ENCODE data around the gene KIF2A.

The KIF2A gene

GRCh38 chr5:62305715-62306322 lies at the start of gene KIF2A:
Gene KIF2A, plus strand, starts transcription at chr5:62306206. Its CDS starts 267 bp downstream, at chr5:62306473.
- peak; percentile 88 for DNase-seq (ENCODE audit: low spot score)

DNA sequence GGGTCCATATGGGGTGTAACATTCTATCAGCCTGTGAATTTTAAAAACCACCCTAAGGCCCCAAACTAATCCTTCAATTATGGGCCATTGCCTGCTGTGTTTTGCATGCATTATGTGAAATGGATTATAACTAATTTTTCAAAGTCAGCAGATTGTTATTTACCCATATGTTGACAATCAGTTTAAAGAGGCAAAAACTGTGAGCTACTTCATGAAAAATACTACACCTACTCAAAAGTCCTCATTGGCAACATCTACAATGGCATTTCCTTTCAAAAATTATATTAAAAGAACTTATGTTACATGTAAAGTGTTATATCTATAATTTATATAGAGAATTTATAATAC lies 49.0 kb upstream of the KIF2A start:
- no peak for DNase-seq (ENCODE audit: low spot score)

DNA sequence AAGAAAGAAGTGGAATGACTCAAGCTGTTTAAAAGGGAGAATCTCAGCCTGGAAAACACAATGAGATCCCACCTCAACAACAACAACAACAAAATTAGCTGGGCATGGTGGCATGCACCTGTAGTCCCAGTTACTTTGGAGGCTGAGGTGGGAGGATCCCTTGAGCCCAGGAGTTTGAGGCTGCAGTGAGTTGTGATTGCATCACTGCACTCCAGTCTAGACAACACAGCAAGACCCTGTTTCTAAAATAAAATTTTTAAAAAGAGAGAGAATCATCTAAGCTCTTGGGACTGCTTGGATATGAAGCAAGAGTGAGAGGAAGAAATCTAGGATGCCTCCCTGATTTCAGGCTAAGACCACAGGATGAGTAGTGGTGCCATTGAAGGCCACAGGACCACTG lies 47.4 kb upstream of the KIF2A start:
- no peak for DNase-seq (ENCODE audit: low spot score)

DNA sequence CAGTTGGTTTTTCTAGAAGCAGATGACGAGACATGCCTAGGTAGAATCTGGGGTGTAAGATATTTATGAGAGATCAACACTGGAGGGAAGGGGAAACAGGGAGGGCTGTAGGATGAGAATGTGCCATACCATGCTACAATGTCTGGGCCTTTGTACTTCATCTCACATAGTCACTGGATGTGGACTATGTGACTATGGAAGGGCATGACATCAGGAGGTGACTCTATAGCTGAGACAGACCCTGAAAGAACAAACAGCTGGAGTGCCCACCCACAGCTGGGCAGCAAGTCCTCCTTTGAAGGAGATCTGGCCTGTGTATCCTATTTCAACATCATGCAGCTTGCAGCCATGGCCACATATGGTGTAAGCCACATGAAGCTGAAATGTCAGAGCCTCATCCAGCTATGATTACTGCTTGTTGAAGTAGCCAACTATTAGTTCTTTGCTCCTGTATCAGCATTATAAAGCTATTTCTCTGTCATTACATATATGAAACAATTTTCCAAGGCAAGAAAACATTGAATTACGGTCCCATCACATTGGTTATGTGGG lies 46.2 kb upstream of the KIF2A start:
- DNase-seq (ENCODE audit: low spot score) = no peak

GRCh38 chr5:62260513-62260912 lies 45.5 kb upstream of the KIF2A start:
- no peak for DNase-seq (ENCODE audit: low spot score)

DNA sequence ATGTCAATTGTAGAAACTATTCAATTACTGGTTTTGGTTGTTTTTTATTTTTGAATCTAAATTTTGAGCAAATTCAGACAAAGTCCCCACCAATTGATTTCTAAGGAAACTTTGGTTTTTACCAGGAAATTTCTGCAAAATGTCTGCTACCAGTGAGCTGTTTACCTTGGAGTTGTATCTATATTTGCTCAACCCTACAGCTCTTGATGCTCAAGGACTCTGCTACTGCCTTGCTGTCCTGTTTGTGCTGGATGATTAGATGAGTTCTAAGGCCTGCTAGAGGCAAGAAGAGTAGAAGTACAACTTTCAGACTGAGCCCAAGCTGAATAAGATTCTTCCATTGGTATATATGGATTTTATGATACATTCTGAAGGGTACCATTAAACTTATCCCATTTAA lies 42.6 kb upstream of the KIF2A start:
- DNase-seq (ENCODE audit: low spot score) = no peak

GRCh38 chr5:62265648-62266112 lies 40.3 kb upstream of the KIF2A start:
- no peak for DNase-seq (ENCODE audit: low spot score)

GRCh38 chr5:62266573-62266972 lies 39.4 kb upstream of the KIF2A start:
- no peak for DNase-seq (ENCODE audit: low spot score)

DNA sequence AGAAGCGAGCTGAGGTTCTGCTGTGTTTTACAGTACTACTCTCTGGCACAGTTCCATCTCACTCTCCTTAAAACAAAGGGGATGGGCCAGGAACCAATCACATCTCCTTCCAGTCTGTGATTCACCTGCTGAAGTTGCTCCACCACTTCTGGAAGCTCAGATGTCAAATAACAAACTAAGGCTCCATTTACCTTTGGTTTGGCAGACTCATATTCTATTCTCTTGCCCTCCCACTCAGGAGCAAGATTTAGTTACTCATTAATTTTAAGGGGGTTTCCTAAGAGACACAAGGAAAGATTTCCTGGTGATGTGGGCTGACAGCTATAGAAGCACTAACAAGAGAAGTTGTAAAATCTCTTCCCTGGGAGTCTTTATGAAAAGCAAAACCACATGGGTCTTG lies 37.8 kb upstream of the KIF2A start:
- DNase-seq (ENCODE audit: low spot score) = no peak

DNA sequence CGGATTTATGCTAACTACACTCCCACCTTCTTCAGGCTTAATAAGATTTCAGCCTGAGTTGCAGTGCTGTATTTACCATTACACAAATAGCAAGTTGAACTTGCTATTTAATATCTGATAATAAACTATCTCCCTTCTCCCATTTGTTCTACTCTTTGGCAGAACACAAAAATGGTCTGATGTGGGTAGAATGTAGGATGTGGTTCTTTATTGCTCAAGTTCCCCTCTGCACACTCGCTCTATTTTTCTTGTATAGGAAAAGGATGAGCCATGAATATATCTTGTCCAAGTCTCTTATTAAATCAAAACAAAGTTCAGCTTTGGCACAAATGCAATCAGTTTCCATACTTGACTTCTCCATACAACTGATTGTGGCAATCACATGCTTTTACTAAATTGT lies 37.2 kb upstream of the KIF2A start:
- DNase-seq (ENCODE audit: low spot score) = no peak

- no peak for DNase-seq (ENCODE audit: low spot score)
Measured at GRCh38 chr5:62271370-62271769, 34.6 kb upstream of the KIF2A start.

- no peak for DNase-seq (ENCODE audit: low spot score)
Measured at GRCh38 chr5:62271870-62272269, 34.1 kb upstream of the KIF2A start.

GRCh38 chr5:62273687-62274086 lies 32.3 kb upstream of the KIF2A start:
- peak; percentile 13 for DNase-seq (ENCODE audit: low spot score)

- no peak for DNase-seq (ENCODE audit: low spot score)
Measured at GRCh38 chr5:62275581-62275980, 30.4 kb upstream of the KIF2A start.

DNA sequence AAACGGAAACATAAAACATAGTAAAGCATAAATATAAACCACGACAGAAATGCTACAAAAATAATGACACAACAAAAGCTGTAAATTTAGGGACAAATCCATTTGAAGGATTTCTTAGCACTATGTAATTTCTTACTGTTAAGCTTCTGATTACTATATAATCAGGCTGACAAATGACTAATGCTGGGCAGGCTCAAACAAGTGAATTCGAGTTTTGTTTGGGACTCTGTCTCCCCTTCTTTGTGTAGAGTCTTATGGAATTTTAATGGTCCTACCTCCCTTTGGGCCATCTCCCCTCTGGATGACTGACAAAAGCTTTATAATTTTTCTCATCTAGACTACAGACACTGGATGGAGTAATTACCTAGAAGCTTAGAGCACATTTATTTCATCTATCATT lies 24.6 kb upstream of the KIF2A start:
- DNase-seq (ENCODE audit: low spot score) = no peak

GRCh38 chr5:62282064-62282463 lies 23.9 kb upstream of the KIF2A start:
- DNase-seq (ENCODE audit: low spot score) = no peak

- no peak for DNase-seq (ENCODE audit: low spot score)
Measured at GRCh38 chr5:62283005-62283404, 23.0 kb upstream of the KIF2A start.

GRCh38 chr5:62283861-62284260 lies 22.1 kb upstream of the KIF2A start:
- DNase-seq (ENCODE audit: low spot score) = no peak

DNA sequence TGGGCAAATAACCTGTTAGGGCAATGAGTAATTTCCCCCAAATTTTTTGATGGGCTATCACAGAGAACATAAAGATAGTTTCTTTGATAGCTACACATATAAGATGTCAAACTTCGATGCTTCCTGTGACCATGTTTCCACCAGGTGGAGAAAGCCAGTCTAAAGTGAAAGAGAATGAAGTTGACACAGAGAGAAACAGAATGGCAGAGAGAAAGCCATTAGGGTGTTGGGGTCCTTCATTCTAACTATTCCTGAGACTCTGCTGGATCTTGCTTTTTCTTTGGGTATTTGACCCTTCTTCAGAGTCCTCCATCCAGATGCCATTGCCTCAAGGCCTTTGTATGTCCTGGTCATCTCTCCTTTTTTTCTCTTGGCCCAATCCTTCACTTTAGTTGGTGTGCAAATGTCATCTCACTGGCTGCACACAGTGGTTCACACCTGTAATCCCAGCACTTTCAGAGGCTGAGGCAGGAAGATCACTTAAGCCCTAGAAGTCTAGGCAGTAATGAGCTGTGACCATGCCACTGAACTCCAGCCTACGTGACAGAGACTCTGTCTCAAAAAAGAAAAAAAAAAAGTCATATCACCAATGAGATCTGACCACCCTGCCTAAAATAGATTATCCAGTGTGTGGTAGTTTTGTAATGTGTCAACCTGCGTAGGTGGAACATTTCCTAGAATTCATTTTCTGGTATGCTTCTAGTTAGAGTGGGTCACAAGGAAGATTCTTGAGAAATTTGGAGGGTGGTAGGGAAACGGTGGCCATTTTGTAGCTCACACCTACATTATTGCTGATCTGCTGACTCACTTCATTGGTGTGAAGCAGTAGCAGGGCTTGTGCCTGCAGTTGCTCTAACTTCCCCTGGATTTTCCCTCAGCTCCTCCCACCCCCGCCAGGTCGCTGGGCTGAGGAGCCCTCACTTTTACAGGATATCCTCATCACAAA lies 20.8 kb upstream of the KIF2A start:
- DNase-seq (ENCODE audit: low spot score) = no peak

GRCh38 chr5:62286834-62287233 lies 19.2 kb upstream of the KIF2A start:
- DNase-seq (ENCODE audit: low spot score) = no peak

DNA sequence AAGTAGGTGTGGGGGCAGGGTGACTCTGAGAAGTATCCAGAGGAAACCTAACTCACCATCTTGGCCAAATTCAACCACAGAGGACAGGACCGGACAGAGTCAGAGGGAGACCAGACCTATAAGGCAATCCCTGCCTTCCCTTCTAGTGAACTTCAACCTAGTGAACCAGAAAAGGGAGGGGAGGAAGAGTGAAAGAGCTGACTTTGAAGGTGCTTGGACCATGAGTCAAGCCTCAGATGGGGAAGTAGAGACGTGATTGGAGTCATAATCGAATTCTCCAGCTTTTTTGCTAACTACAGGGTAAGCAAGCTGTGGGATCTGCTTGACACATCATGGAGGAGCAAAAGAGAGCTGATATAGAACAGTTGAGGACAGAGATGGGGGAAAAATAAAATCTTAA lies 18.8 kb upstream of the KIF2A start:
- no peak for DNase-seq (ENCODE audit: low spot score)

- no peak for DNase-seq (ENCODE audit: low spot score)
Measured at GRCh38 chr5:62288118-62288517, 17.9 kb upstream of the KIF2A start.

DNA sequence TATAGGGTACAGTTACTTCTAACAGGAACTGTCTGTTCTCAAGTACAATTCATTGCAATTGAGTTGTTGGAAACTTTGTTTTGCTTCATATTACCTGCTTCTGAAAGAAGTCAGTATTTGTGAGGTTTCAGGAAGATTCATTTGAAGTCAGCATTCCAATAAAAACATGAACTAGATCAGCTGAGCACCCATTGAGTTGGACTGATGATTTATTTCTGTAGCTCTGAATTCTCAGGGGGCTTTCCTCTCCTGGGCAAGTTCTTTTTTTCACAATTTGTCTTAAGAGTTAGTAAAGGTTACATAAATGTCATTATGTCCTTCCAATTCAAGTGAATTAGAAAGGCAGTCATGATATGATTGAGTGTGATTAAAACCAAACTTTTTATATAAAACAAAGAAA lies 16.2 kb upstream of the KIF2A start:
- no peak for DNase-seq (ENCODE audit: low spot score)

Data from cerebellar cortex (tissue), 1 donor.